ENCODE measurements around the gene HES6.

HES6 gene

GRCh38 chr2:238231251-238231793, 8.5 kb downstream of the HES6 start:
- peak; percentile 39 to 45 for DNase-seq

GRCh38 chr2:238230699-238231098, 9.1 kb downstream of the HES6 start:
- DNase-seq, result no peak

GRCh38 chr2:238228700-238229099, 11.1 kb downstream of the HES6 start:
- no peak for DNase-seq

- DNase-seq, result no peak
Measured at GRCh38 chr2:238227587-238228032, 12.2 kb downstream of the HES6 start.

- DNase-seq, result no peak
Measured at GRCh38 chr2:238226698-238227586, 12.9 kb downstream of the HES6 start.

GRCh38 chr2:238225911-238226697, 13.7 kb downstream of the HES6 start:
- DNase-seq, result no peak

GRCh38 chr2:238225121-238225520, 14.7 kb downstream of the HES6 start:
- no peak for DNase-seq

- DNase-seq, result no peak
Measured at GRCh38 chr2:238224356-238225035, 15.3 kb downstream of the HES6 start.

- DNase-seq, result no peak
Measured at GRCh38 chr2:238220892-238221521, 18.8 kb downstream of the HES6 start.

GRCh38 chr2:238220274-238220891, 19.5 kb downstream of the HES6 start:
- DNase-seq, result no peak

- no peak for DNase-seq
Measured at GRCh38 chr2:238216651-238217184, 23.1 kb downstream of the HES6 start.

GRCh38 chr2:238207006-238207405, 32.8 kb downstream of the HES6 start:
- DNase-seq, result no peak

GRCh38 chr2:238203973-238204683, 35.7 kb downstream of the HES6 start:
- DNase-seq, result no peak

GRCh38 chr2:238203094-238203972, 36.5 kb downstream of the HES6 start, which contains the start of gene ILKAP:
TSS of gene ILKAP (minus strand) at chr2:238203695. CDS start at chr2:238203553, 142 bp downstream.
- DNase-seq, result peak; percentile 35 to 44

- no peak for DNase-seq
Measured at GRCh38 chr2:238202326-238203093, 37.3 kb downstream of the HES6 start.

- no peak for DNase-seq
Measured at GRCh38 chr2:238190445-238190844, 49.4 kb downstream of the HES6 start.

All from Kasumi-1 (cell line).